ENCODE results near the gene SOX5. TPM values are rescaled to one million over a fixed set of nuclear protein-coding genes. Genes with fewer than 3 reads are reported as not detected.

SOX5 gene
- total and polyA plus RNA-seq, 9 of the 15 experiments (the other 6 are each of a cell fraction or from before 2014, with no cell fraction given): 8.3 to 16.5 (median 11.9) TPM

- TF ChIP-seq RREB1 (CRISPR knock-in tag; IDR thresholded peaks at IDR 0.05): no peak
- no peak for TF ChIP-seq NONO (IDR thresholded peaks at IDR 0.05; ENCODE audit: low read depth in 2 of 2, low read length in 1 of 2)
- TF ChIP-seq MYC (IDR thresholded peaks at IDR 0.05; ENCODE audit: low read depth, low read length): 0 out of 2 replicates have a peak, but pooled peaks have one; percentile 28
- TF ChIP-seq MYC (CRISPR knock-in tag; IDR thresholded peaks at IDR 0.05; ENCODE audit: borderline replicate concordance, low read depth): no peak
- TF ChIP-seq ZNF639 (CRISPR knock-in tag; conservative IDR thresholded peaks at IDR 0.05 in 1 of 2, IDR thresholded peaks at IDR 0.05 in 1 of 2): no peak
- TF ChIP-seq THAP7 (CRISPR knock-in tag; IDR thresholded peaks at IDR 0.05): no peak
- TF ChIP-seq TEAD4 (IDR thresholded peaks at IDR 0.05; ENCODE audit: low read length): peak; percentile 26; the same call in 1 of the 2 replicates
- TF ChIP-seq TEAD4 (CRISPR knock-in tag; IDR thresholded peaks at IDR 0.05; ENCODE audit: borderline replicate concordance): no peak
- 0 out of 2 replicates have a peak, but pooled peaks have one; percentile 15 for TF ChIP-seq ZNF589 (CRISPR knock-in tag; IDR thresholded peaks at IDR 0.05; ENCODE audit: low read depth)
- no peak for TF ChIP-seq SAFB2 (IDR thresholded peaks at IDR 0.05; ENCODE audit: borderline replicate concordance, low read depth, low read length, severe bottlenecking)
- 0 out of 2 replicates have a peak, but pooled peaks have one; percentile 30 for TF ChIP-seq SMARCA4 (IDR thresholded peaks at IDR 0.05)
- TF ChIP-seq ZNF77 (CRISPR knock-in tag; IDR thresholded peaks at IDR 0.05): no peak
- no peak for TF ChIP-seq ZEB2 (IDR thresholded peaks at IDR 0.05)
- no peak for TF ChIP-seq PURB (CRISPR knock-in tag; IDR thresholded peaks at IDR 0.05; ENCODE audit: low read depth)
- TF ChIP-seq ARID3A (IDR thresholded peaks at IDR 0.05; ENCODE audit: borderline replicate concordance, low read depth, low read length): no peak
- no peak for TF ChIP-seq MBD2 (IDR thresholded peaks at IDR 0.05; ENCODE audit: borderline replicate concordance, low read depth)
- no peak for TF ChIP-seq MAX (CRISPR knock-in tag; IDR thresholded peaks at IDR 0.05)
Observed at GRCh38 chr12:23884909-23885308, 64.6 kb downstream of the SOX5 start (continued).
